GM12878 (cell line): ENCODE measurements around the gene NOP14. TPM values are rescaled to one million over a fixed set of nuclear protein-coding genes. Genes with fewer than 3 reads are reported as not detected.

ENCODE experiments used
- ATAC-seq: fragments of 200-7000 bp; cut with Tn5 transposase; 3 replicates; pipeline ENCODE4 v1.9.1; 2020; ENCODE audit warnings: mild to moderate bottlenecking, moderate library complexity
- BruUV-seq: library from RNA; stranded (reverse); fragments of 400-500 nt; replicated peaks from 2 replicates; lab custom pipeline; 2021; lab: Mats Ljungman, UMichigan
- CTCF ChIA-PET: fragments of 300-600 bp; sonication (Branson Sonifier 250); formaldehyde crosslinking; extraction: SDS; loops from one replicate; lab custom pipeline; 2021; ENCODE audit warnings: inconsistent platforms; lab: Yijun Ruan, JAX
- POLR2A ChIA-PET: fragments of 350-600 bp; formaldehyde crosslinking; extraction: SDS; loops from one replicate; lab custom pipeline; 2021; ENCODE audit warnings: inconsistent platforms; lab: Charles Lee
- RAD21 ChIA-PET: fragments of 300-600 bp; sonication (Branson Sonifier 250); formaldehyde crosslinking; loops from one replicate; lab custom pipeline; 2023; ENCODE audit warnings: antibody characterized with exemption; ENCODE audit not compliant: unreplicated experiment; lab: Charles Lee
- SMC1A ChIA-PET: fragments of 300-600 bp; sonication (Branson Sonifier 250); formaldehyde crosslinking; loops from one replicate; lab custom pipeline; 2023; ENCODE audit not compliant: unreplicated experiment, uncharacterized antibody; lab: Charles Lee
- DNase-seq: peaks from one replicate; pipeline ENCODE4 v3.0.0-alpha.2; 2011; ENCODE audit warnings: low read depth, low spot score
- FAIRE-seq: peaks from 3 replicates; lab custom pipeline; 2011; peaks lifted over from hg19 to GRCh38; lab: Jason Lieb, UNC
- H2AFZ ChIP-seq: 2 replicates; pipeline ENCODE4 v1.6.0; 2011; ENCODE audit warnings: low read depth, low read length, control low read depth; ENCODE audit not compliant: control insufficient read depth
- H3K27ac ChIP-seq: 2 replicates; pipeline ENCODE4 v1.5.1; 2011; ENCODE audit warnings: control low read depth; ENCODE audit not compliant: control insufficient read depth, insufficient read depth
- H3K27me3 ChIP-seq, 2 experiments: replicated peaks in 1 of 2; 2 replicates each; pipeline versions ENCODE4 v1.6.0 to v1.6.1; 2011; ENCODE audit warnings: low read length in 1 of 2; ENCODE audit not compliant: control insufficient read depth in 2 of 2, insufficient read depth in 2 of 2
- H3K36me3 ChIP-seq, 2 experiments: 2 replicates each; pipeline ENCODE4 v1.5.1; 2011; ENCODE audit warnings: low read length in 1 of 2; ENCODE audit not compliant: control insufficient read depth in 2 of 2, insufficient read depth in 2 of 2
- H3K4me1 ChIP-seq: 2 replicates; pipeline ENCODE4 v1.6.1; 2011; ENCODE audit warnings: mild to moderate bottlenecking, low read length, moderate library complexity, mixed read lengths; ENCODE audit not compliant: control insufficient read depth, insufficient read depth
- H3K4me2 ChIP-seq: 2 replicates; pipeline ENCODE4 v1.6.0; 2011; ENCODE audit warnings: control low read depth; ENCODE audit not compliant: control insufficient read depth, insufficient read depth
- H3K4me3 ChIP-seq: fragments of 200-600 bp; sonication (generic); 2 replicates; pipeline ENCODE4 v1.5.1; 2016
- H3K79me2 ChIP-seq: 2 replicates; pipeline ENCODE4 v1.6.0; 2011; ENCODE audit warnings: low read length; ENCODE audit not compliant: control insufficient read depth, insufficient read depth
- H3K9ac ChIP-seq: 2 replicates; pipeline ENCODE4 v1.8.0; 2011; ENCODE audit warnings: low read length, control low read depth, mixed read lengths; ENCODE audit not compliant: control insufficient read depth, insufficient read depth
- H3K9me3 ChIP-seq: replicated peaks from 3 replicates; pipeline ENCODE4 v1.5.1; 2011; ENCODE audit warnings: mild to moderate bottlenecking, low read length; ENCODE audit not compliant: control insufficient read depth, insufficient read depth
- H4K20me1 ChIP-seq: 2 replicates; pipeline ENCODE4 v1.6.0; 2011; ENCODE audit not compliant: control insufficient read depth, insufficient read depth
- BCL3 ChIP-seq: IDR thresholded peaks from 2 replicates; pipeline ENCODE4 v1.6.1; 2011; ENCODE audit warnings: borderline replicate concordance, low read depth, mild to moderate bottlenecking, moderate library complexity, low read length; ENCODE audit not compliant: insufficient read depth, poor library complexity, severe bottlenecking
- CHD4 ChIP-seq: fragments of 200-600 bp; sonication (generic); IDR thresholded peaks from 2 replicates; pipeline ENCODE4 v1.6.1; 2016; ENCODE audit warnings: mild to moderate bottlenecking
- CREB1 ChIP-seq: IDR thresholded peaks from 2 replicates; pipeline ENCODE4 v1.6.1; 2012; ENCODE audit warnings: low read depth, mild to moderate bottlenecking, inconsistent platforms
- IKZF1 ChIP-seq: fragments of 450-650 bp; conservative IDR thresholded peaks from 2 replicates; pipeline ENCODE4 v1.6.1; 2017; ENCODE audit warnings: antibody characterized with exemption, mild to moderate bottlenecking
- MXI1 ChIP-seq: fragments of 150-350 bp; IDR thresholded peaks from 2 replicates; pipeline ENCODE4 v1.6.1; 2011; ENCODE audit warnings: low read depth, mild to moderate bottlenecking, inconsistent platforms, low read length, improper control_type of control experiment
- RB1 ChIP-seq: fragments of 450-650 bp; formaldehyde crosslinking; IDR thresholded peaks from 2 replicates; pipeline ENCODE4 v1.6.1; 2017; ENCODE audit warnings: mild to moderate bottlenecking, borderline replicate concordance
- SMAD1 ChIP-seq: fragments of 450-650 bp; IDR thresholded peaks from 2 replicates; pipeline ENCODE4 v1.6.1; 2018; ENCODE audit warnings: mild to moderate bottlenecking, low read depth; ENCODE audit not compliant: partially characterized antibody
- SREBF1 ChIP-seq: IDR thresholded peaks from 2 replicates; pipeline ENCODE4 v1.6.1; 2012; ENCODE audit warnings: mild to moderate bottlenecking, low read length
- ZBTB4 ChIP-seq: fragments of 450-650 bp; formaldehyde crosslinking; IDR thresholded peaks from 2 replicates; pipeline ENCODE4 v1.4.0; 2022; ENCODE audit warnings: mild to moderate bottlenecking, moderate library complexity
- ZNF274 ChIP-seq: IDR thresholded peaks from one replicate; pipeline ENCODE4 v1.8.0; 2011; ENCODE audit not compliant: insufficient read length, insufficient read depth
- WGBS: methylation state at CpG from one replicate; pipeline ENCODE4 v1.1.6; 2016; ENCODE audit warnings: low lambda C conversion rate; ENCODE audit not compliant: insufficient replicate concordance, insufficient coverage; ENCODE audit errors: missing lambda C conversion rate; 5-methylcytosine and 5-hydroxymethylcytosine counted together
- in situ Hi-C: fragments of 300-500 bp; cut with MboI; formaldehyde crosslinking; loops from 9 replicates; pipeline ENCODE4 v1.14.3; 2018; ENCODE audit warnings: mixed read lengths
- intact Hi-C: fragments of 100-400 bp; cut with micrococcal nuclease; formaldehyde crosslinking; loops from one replicate; pipeline ENCODE4 v1.14.2; 2022; ENCODE audit not compliant: unreplicated experiment
- polyA plus RNA-seq, 11 experiments: library from polyadenylated mRNA; depleted of rRNA in 4 of 11; unstranded in 6 of 11; stranded (reverse) in 5 of 11; fragments of >200 nt; fragmentation: Nextera tagmentation in 4 of 11; fragmentation: Illumina TruSeq in 1 of 11; extraction: Ambion mirVana in 4 of 11; extraction: Trizol in 1 of 11; gene quantifications; 1 replicate in 1 of 11; 2 replicates in 10 of 11; pipeline versions ENCODE4 v1.2.1 to v1.2.3, GENCODE V29; 2011 to 2016; ENCODE audit warnings: inconsistent platforms in 2 of 11, missing spikeins in 2 of 11, low read depth in 1 of 11
- total RNA-seq, 4 experiments: library from RNA; depleted of rRNA in 3 of 4; stranded (reverse); fragments of >200 nt in 3 of 4; fragmentation: Illumina TruSeq in 1 of 4; extraction: Trizol in 1 of 4; gene quantifications; 2 replicates each; pipeline versions ENCODE4 v1.2.1 to v1.2.3, GENCODE V29; 2013 to 2021

NOP14 gene
- total and polyA plus RNA-seq, 10 of the 15 experiments (the other 5 are each of a cell fraction or from before 2014, with no cell fraction given) = 13.8 to 80.6 (median 49.7) TPM

DNA sequence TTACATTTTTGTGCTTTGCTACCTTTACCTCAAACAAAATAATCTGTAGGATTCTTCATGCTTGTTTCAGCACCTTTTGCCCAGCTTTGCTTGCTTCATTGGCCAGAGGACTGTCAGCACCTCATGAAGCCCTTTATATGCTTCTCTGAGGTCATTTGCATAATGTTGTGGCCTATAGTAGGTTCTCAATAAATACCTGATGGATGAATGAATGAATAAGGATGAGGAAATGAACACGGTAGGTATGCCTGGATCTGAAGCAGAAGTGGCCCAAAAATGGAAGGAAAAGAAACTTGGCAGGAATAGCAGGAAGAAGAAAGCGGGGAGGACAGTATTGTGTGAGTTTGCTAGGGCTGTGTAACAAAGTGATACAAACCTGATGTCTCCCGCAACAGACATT lies 8.1 kb upstream of the NOP14 start:
- no peak overlapping the region for H3K4me2 ChIP-seq
- H3K27me3 ChIP-seq = no peaks in the 10 kb centered on the region
- FAIRE-seq (no peak), ATAC-seq (no peak)
- no TSS peak for BruUV-seq
- SMC1A ChIA-PET = no interaction called here
- no peak overlapping the region for H3K4me3 ChIP-seq
- in situ Hi-C loops = loop anchor here (10.0 kb wide), 1 partner anchor 64 kb away; no protein-coding TSS in a partner anchor
- POLR2A ChIA-PET = no interaction called here
- CTCF ChIA-PET = no interaction called here
- no peaks in the 10 kb centered on the region for H3K9me3 ChIP-seq
- no peaks in the 10 kb centered on the region for H3K4me1 ChIP-seq
- H3K79me2 ChIP-seq = no peaks in the 10 kb centered on the region
- H3K27ac ChIP-seq = no peak overlapping the region
- RAD21 ChIA-PET = no interaction called here
- no peak for TF ChIP-seq CREB1
- TF ChIP-seq BCL3 = no peak
- TF ChIP-seq SMAD1 = no peak
- no peak for TF ChIP-seq SREBF1
- no peak for TF ChIP-seq CHD4
- TF ChIP-seq ZBTB4 (CRISPR knock-in tag) = no peak
- TF ChIP-seq RB1 = no peak
- no peak for TF ChIP-seq IKZF1
- TF ChIP-seq MXI1 = no peak
- no peak for TF ChIP-seq ZNF274
- TF ChIP-seq, all 136 proteins: peak for 0
- WGBS = 60% methylated on average over 3 of the region's 3 CpGs
- Histone ChIP-seq H2AFZ (no peak overlapping the region), H3K9ac (no peak overlapping the region), H3K36me3 (no peaks in the 10 kb centered on the region), H4K20me1 (no peaks in the 10 kb centered on the region)
- no peak for DNase-seq
- intact Hi-C loops = no loop called here
